G401 (cell line): ENCODE results near the gene TTLL6. TPM values are rescaled to one million over a fixed set of nuclear protein-coding genes. Genes with fewer than 3 reads are reported as not detected.

ENCODE experiments used
- DNase-seq: peaks from one replicate; pipeline ENCODE4 v3.0.0-alpha.2; 2015; ENCODE audit warnings: low spot score
- in situ Hi-C: cut with HindIII; loops from 2 replicates; pipeline ENCODE4 v1.10.0; 2016; ENCODE audit warnings: low sequenced_read_pairs, mixed read lengths
- total RNA-seq: library from RNA; depleted of rRNA; stranded (reverse); fragments of >200 nt; shearing (Covaris generic); gene quantifications from 2 replicates; pipeline ENCODE4 v1.2.3, GENCODE V29; 2014

Gene TTLL6
- total RNA-seq, 1 experiment from 2014 or later: 9.4 TPM

GRCh38 chr17:48773245-48773644 lies 43.8 kb downstream of the TTLL6 start:
- in situ Hi-C loops: no loop called here
- no peak for DNase-seq

GRCh38 chr17:48770954-48771353 lies 46.1 kb downstream of the TTLL6 start:
- in situ Hi-C loops: no loop called here
- no peak for DNase-seq

- DNase-seq: no peak
- in situ Hi-C loops: loop anchor here (5.0 kb wide), 1 partner anchor 42 kb away; the partner anchor contains the start of gene HOXB13
These were observed 47.9 kb downstream of the TTLL6 start for GRCh38 chr17:48769009-48769675.

GRCh38 chr17:48767263-48767774 lies 49.7 kb downstream of the TTLL6 start:
- in situ Hi-C loops: loop anchor here (5.0 kb wide), 1 partner anchor 40 kb away; the partner anchor contains the start of gene HOXB13
- no peak for DNase-seq

- in situ Hi-C loops: no loop called here
- DNase-seq: no peak
These were observed 55.9 kb downstream of the TTLL6 start for GRCh38 chr17:48761114-48761513.

- in situ Hi-C loops: no loop called here
- DNase-seq: no peak
These were observed 56.6 kb downstream of the TTLL6 start for GRCh38 chr17:48760411-48760810.

GRCh38 chr17:48759288-48759687 lies 57.7 kb downstream of the TTLL6 start:
- DNase-seq: no peak
- in situ Hi-C loops: no loop called here

- peak; percentile 44 for DNase-seq
- in situ Hi-C loops: no loop called here
These were observed 59.5 kb downstream of the TTLL6 start for GRCh38 chr17:48757524-48757961.

GRCh38 chr17:48756830-48757251 lies 60.2 kb downstream of the TTLL6 start:
- DNase-seq: no peak
- in situ Hi-C loops: no loop called here

GRCh38 chr17:48755356-48755755 lies 61.7 kb downstream of the TTLL6 start:
- no peak for DNase-seq
- in situ Hi-C loops: no loop called here

- DNase-seq: peak; percentile 34
These were observed 62.3 kb downstream of the TTLL6 start for GRCh38 chr17:48754500-48755261.

GRCh38 chr17:48753794-48754499 lies 63.1 kb downstream of the TTLL6 start:
- DNase-seq: no peak
- in situ Hi-C loops: loop anchor here (5.0 kb wide), 1 partner anchor 48 kb away; no protein-coding TSS in a partner anchor

More at GRCh38 chr17:48754500-48755261, 62.3 kb downstream of the TTLL6 start:
- in situ Hi-C loops: loop anchor here (5.0 kb wide), 1 partner anchor 48 kb away; no protein-coding TSS in a partner anchor

- no peak for DNase-seq
- in situ Hi-C loops: loop anchor here (5.0 kb wide), 1 partner anchor 50 kb away; no protein-coding TSS in a partner anchor
These were observed 64.4 kb downstream of the TTLL6 start for GRCh38 chr17:48752399-48753288.

- in situ Hi-C loops: loop anchor here (5.0 kb wide), 1 partner anchor 50 kb away; no protein-coding TSS in a partner anchor
- DNase-seq: no peak
These were observed 65.2 kb downstream of the TTLL6 start for GRCh38 chr17:48751733-48752398.

GRCh38 chr17:48751172-48751571 lies 65.9 kb downstream of the TTLL6 start:
- in situ Hi-C loops: loop anchor here (5.0 kb wide), 1 partner anchor 51 kb away; no protein-coding TSS in a partner anchor
- DNase-seq: no peak

GRCh38 chr17:48749621-48750553 lies 67.1 kb downstream of the TTLL6 start:
- DNase-seq: no peak
- in situ Hi-C loops: loop anchor here (5.0 kb wide), 1 partner anchor 52 kb away; no protein-coding TSS in a partner anchor
